Measurements from ENCODE around the gene SKIC2. TPM values are rescaled to one million over a fixed set of nuclear protein-coding genes. Genes with fewer than 3 reads are reported as not detected.
A peak's percentile ranks its signal among the peaks of the same experiment; 100 is the strongest.
"Not testable (repeated sequence)": the region's sequence is repeated elsewhere in the genome, so short reads cannot be mapped to it uniquely, and the experiment has no call there.

Gene SKIC2
- total and polyA plus RNA-seq, 2 donors: 25.4 to 110 TPM

DNA sequence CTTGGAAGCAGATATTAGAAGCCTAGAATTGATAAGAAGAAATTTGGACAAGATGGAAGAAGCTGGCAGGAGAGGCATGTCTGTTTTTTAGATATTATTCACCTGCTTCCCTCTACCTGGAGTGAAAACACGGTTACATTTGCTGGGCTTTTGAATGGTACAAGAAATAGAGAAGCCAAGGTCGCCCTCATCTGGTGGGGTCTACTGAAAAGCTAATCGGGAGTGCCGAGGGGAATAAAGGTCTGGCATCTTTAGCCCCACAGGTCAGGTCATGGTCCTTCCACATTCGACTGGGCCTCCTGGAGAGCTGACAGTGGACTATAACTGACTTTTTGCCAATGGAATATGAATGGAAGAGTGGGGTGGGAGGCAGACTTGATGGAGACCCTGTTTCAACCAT, 36.0 kb upstream of the SKIC2 start:
- DNase-seq (ENCODE audit: low read depth in 6 of 9, low spot score in 9 of 9): peak in 3 of 9 donors; percentile 18 to 45 (median 24)
- no peaks in the 10 kb centered on the region for H3K36me3 ChIP-seq (ENCODE audit: control insufficient read depth in 2 of 2, insufficient read depth in 2 of 2, low read length in 1 of 2)
- H3K9me3 ChIP-seq (ENCODE audit: control insufficient read depth in 2 of 2, insufficient read depth in 1 of 2, low read length in 1 of 2): no peaks in the 10 kb centered on the region
- no peak overlapping the region for H3K4me3 ChIP-seq (ENCODE audit: low read length in 2 of 2)
- 25% methylated on average over 5 of the region's 5 CpGs for WGBS
- H3K4me1 ChIP-seq (ENCODE audit: control insufficient read depth in 2 of 2, insufficient read depth in 2 of 2, low read length in 2 of 2): no peaks in the 10 kb centered on the region
- peaks cover 2 to 5% of the 10 kb centered on the region in 2 donors for H3K27me3 ChIP-seq (ENCODE audit: control insufficient read depth in 2 of 2, insufficient read depth in 1 of 2, low read length in 1 of 2)
- no peak overlapping the region for H3K27ac ChIP-seq (ENCODE audit: low read depth in 1 of 2, low read length in 1 of 2)

DNA sequence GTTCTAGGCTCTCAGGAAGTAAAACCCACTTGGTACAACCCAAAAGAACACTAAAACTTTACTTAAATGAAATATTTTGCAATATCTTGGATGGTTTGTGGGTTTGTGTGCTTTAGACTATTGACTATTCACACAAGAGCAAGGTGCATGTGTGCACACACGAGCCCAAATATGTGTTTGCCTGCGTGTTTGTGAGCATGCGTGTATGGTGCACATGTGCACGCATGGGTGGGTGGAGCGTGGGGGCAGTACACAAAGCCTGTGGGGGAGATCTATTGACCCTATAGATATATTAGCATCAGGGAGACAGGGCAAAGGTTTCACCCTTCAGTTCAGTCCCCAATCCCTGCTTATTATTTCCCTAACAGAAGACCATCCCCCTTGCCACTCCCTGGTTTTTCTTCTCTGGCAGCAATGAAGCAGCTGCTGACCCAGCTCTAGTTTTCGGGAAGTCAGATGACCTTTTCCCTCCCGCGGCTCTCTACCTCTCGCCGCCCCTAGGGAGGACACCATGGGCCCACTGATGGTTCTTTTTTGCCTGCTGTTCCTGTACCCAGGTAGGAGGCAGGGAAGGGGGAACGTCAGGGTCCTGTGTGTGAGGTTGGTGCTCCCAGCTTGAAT, 31.6 kb upstream of the SKIC2 start, which contains the start of gene C2:
Gene C2, plus strand, starts transcription at position 476 of the 621 bp plus-strand sequence. Its CDS starts 36 bp downstream, at position 512.
- no peak for DNase-seq (ENCODE audit: low read depth in 6 of 9, low spot score in 9 of 9)
- Histone ChIP-seq H3K36me3 (ENCODE audit: control insufficient read depth in 2 of 2, insufficient read depth in 2 of 2, low read length in 1 of 2) (no peaks in the 10 kb centered on the region), H3K4me1 (ENCODE audit: control insufficient read depth in 2 of 2, insufficient read depth in 2 of 2, low read length in 2 of 2) (no peaks in the 10 kb centered on the region), H3K27me3 (ENCODE audit: control insufficient read depth in 2 of 2, insufficient read depth in 1 of 2, low read length in 1 of 2) (peaks cover 2 to 7% of the 10 kb centered on the region in 2 donors), H3K9me3 (ENCODE audit: control insufficient read depth in 2 of 2, insufficient read depth in 1 of 2, low read length in 1 of 2) (no peaks in the 10 kb centered on the region), H3K4me3 (ENCODE audit: low read length in 2 of 2) (no peak within 1 kb of the TSS), H3K27ac (ENCODE audit: low read depth in 1 of 2, low read length in 1 of 2) (no peak within 1 kb of the TSS)
- WGBS: 85% methylated on average over 11 of the region's 11 CpGs

DNA sequence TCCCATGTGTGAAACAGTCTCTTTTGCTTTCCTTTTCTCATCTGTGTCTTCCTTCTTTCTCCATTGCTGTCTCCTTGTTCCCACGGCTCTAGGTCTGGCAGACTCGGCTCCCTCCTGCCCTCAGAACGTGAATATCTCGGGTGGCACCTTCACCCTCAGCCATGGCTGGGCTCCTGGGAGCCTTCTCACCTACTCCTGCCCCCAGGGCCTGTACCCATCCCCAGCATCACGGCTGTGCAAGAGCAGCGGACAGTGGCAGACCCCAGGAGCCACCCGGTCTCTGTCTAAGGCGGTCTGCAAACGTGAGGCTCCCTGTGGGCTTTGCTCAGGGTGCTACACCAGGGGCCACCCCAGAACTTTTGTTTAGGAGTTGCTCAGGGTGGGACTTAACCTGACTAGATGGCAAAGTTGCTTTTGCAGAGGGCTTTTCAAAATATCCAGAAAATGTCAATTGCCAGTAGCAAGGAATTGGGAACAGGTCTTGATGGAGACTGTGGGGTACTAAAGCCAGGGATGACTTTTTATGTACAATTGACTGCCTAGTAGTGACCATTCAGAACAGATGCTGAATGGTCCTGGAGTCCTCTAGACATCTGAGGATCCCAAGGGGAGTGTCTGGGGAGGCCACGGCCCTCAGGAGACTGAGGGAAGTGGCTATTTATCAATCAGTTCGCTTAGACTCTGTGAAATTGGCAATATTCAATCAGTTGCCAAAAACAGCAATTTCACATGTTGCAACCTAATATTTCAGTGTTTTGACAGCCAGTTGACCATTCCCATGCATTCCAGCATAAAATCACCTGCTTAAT, 30.9 kb upstream of the SKIC2 start:
- Histone ChIP-seq H3K36me3 (ENCODE audit: control insufficient read depth in 2 of 2, insufficient read depth in 2 of 2, low read length in 1 of 2) (no peaks in the 10 kb centered on the region), H3K4me3 (ENCODE audit: low read length in 2 of 2) (no peak overlapping the region), H3K4me1 (ENCODE audit: control insufficient read depth in 2 of 2, insufficient read depth in 2 of 2, low read length in 2 of 2) (no peaks in the 10 kb centered on the region), H3K27ac (ENCODE audit: low read depth in 1 of 2, low read length in 1 of 2) (no peak overlapping the region), H3K9me3 (ENCODE audit: control insufficient read depth in 2 of 2, insufficient read depth in 1 of 2, low read length in 1 of 2) (no peaks in the 10 kb centered on the region), H3K27me3 (ENCODE audit: control insufficient read depth in 2 of 2, insufficient read depth in 1 of 2, low read length in 1 of 2) (peaks cover 2 to 7% of the 10 kb centered on the region in 2 donors)
- DNase-seq (ENCODE audit: low read depth in 6 of 9, low spot score in 9 of 9): no peak
- WGBS: 94% methylated on average over 11 of the region's 11 CpGs

DNA sequence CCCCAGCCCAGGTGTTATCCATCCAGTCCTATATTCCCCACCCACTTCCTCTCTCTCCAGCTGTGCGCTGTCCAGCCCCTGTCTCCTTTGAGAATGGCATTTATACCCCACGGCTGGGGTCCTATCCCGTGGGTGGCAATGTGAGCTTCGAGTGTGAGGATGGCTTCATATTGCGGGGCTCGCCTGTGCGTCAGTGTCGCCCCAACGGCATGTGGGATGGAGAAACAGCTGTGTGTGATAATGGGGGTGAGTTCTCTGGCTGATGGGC, 30.4 kb upstream of the SKIC2 start:
- DNase-seq (ENCODE audit: low read depth in 6 of 9, low spot score in 9 of 9): no peak
- Histone ChIP-seq H3K4me1 (ENCODE audit: control insufficient read depth in 2 of 2, insufficient read depth in 2 of 2, low read length in 2 of 2) (no peaks in the 10 kb centered on the region), H3K27ac (ENCODE audit: low read depth in 1 of 2, low read length in 1 of 2) (no peak overlapping the region), H3K27me3 (ENCODE audit: control insufficient read depth in 2 of 2, insufficient read depth in 1 of 2, low read length in 1 of 2) (peaks cover 2 to 7% of the 10 kb centered on the region in 2 donors), H3K4me3 (ENCODE audit: low read length in 2 of 2) (no peak overlapping the region), H3K36me3 (ENCODE audit: control insufficient read depth in 2 of 2, insufficient read depth in 2 of 2, low read length in 1 of 2) (no peaks in the 10 kb centered on the region), H3K9me3 (ENCODE audit: control insufficient read depth in 2 of 2, insufficient read depth in 1 of 2, low read length in 1 of 2) (no peaks in the 10 kb centered on the region)
- WGBS: 92% methylated on average over 9 of the region's 9 CpGs

DNA sequence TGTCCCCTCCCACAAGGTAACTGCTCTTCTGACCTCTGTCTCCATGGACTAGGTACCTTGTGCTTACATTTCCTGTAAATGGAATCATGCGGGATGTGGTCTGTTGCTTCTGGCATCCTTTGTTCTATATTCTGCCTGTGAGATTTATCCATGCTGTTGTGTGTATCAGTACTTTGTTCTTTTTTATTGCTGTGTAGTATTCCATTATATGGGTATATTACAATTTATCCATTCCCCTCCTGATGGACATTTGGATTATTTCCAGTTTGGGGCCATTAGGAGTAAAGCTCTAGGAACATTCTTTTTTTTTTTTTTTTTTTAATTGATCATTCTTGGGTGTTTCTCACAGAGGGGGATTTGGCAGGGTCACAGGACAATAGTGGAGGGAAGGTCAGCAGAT, 28.0 kb upstream of the SKIC2 start:
- Histone ChIP-seq H3K4me3 (ENCODE audit: low read length in 2 of 2) (no peak overlapping the region), H3K27me3 (ENCODE audit: control insufficient read depth in 2 of 2, insufficient read depth in 1 of 2, low read length in 1 of 2) (peaks cover 2 to 7% of the 10 kb centered on the region in 2 donors), H3K9me3 (ENCODE audit: control insufficient read depth in 2 of 2, insufficient read depth in 1 of 2, low read length in 1 of 2) (no peaks in the 10 kb centered on the region), H3K4me1 (ENCODE audit: control insufficient read depth in 2 of 2, insufficient read depth in 2 of 2, low read length in 2 of 2) (no peaks in the 10 kb centered on the region), H3K36me3 (ENCODE audit: control insufficient read depth in 2 of 2, insufficient read depth in 2 of 2, low read length in 1 of 2) (no peaks in the 10 kb centered on the region), H3K27ac (ENCODE audit: low read depth in 1 of 2, low read length in 1 of 2) (no peak overlapping the region)
- no peak for DNase-seq (ENCODE audit: low read depth in 6 of 9, low spot score in 9 of 9)
- 90% methylated on average over 1 of the region's 1 CpG for WGBS

DNA sequence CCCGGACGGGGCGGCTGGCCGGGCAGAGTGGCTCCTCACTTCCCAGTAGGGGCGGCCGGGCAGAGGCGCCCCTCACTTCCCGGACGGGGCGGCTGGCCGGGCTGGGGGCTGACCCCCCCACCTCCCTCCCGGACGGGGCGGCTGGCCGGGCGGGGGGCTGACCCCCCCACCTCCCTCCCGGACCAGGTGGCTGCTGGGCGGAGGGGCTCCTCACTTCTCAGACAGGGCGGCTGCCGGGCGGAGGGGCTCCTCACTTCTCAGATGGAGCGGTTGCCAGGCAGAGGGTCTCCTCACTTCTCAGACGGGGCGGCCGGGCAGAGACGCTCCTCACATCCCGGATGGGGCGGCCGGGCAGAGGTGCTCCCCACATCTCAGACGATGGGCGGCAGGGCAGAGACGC, 26.8 kb upstream of the SKIC2 start:
- H3K4me1 ChIP-seq (ENCODE audit: control insufficient read depth in 2 of 2, insufficient read depth in 2 of 2, low read length in 2 of 2); H3K9me3 ChIP-seq (ENCODE audit: control insufficient read depth in 2 of 2, insufficient read depth in 1 of 2, low read length in 1 of 2); DNase-seq (ENCODE audit: low read depth in 6 of 9, low spot score in 9 of 9); H3K4me3 ChIP-seq (ENCODE audit: low read length in 2 of 2); H3K27ac ChIP-seq (ENCODE audit: low read depth in 1 of 2, low read length in 1 of 2); H3K27me3 ChIP-seq (ENCODE audit: control insufficient read depth in 2 of 2, insufficient read depth in 1 of 2, low read length in 1 of 2); H3K36me3 ChIP-seq (ENCODE audit: control insufficient read depth in 2 of 2, insufficient read depth in 2 of 2, low read length in 1 of 2): not testable (repeated sequence)
- WGBS: over 99% methylated on average over 25 of the region's 32 CpGs

DNA sequence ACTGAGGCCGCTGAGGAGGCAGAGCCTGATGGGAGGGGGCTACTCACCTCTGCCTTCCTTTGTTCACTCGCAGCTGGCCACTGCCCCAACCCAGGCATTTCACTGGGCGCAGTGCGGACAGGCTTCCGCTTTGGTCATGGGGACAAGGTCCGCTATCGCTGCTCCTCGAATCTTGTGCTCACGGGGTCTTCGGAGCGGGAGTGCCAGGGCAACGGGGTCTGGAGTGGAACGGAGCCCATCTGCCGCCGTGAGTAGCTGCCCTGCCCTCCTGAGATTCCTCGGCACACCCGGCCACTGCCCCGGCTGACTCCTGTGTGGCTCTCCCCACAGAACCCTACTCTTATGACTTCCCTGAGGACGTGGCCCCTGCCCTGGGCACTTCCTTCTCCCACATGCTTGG, 25.4 kb upstream of the SKIC2 start:
- H3K4me1 ChIP-seq (ENCODE audit: control insufficient read depth in 2 of 2, insufficient read depth in 2 of 2, low read length in 2 of 2): no peaks in the 10 kb centered on the region
- H3K36me3 ChIP-seq (ENCODE audit: control insufficient read depth in 2 of 2, insufficient read depth in 2 of 2, low read length in 1 of 2): no peaks in the 10 kb centered on the region
- H3K9me3 ChIP-seq (ENCODE audit: control insufficient read depth in 2 of 2, insufficient read depth in 1 of 2, low read length in 1 of 2): no peaks in the 10 kb centered on the region
- no peak for DNase-seq (ENCODE audit: low read depth in 6 of 9, low spot score in 9 of 9)
- no peaks in the 10 kb centered on the region for H3K27me3 ChIP-seq (ENCODE audit: control insufficient read depth in 2 of 2, insufficient read depth in 1 of 2, low read length in 1 of 2)
- no peak overlapping the region for H3K4me3 ChIP-seq (ENCODE audit: low read length in 2 of 2)
- no peak overlapping the region for H3K27ac ChIP-seq (ENCODE audit: low read depth in 1 of 2, low read length in 1 of 2)
- 94% methylated on average over 19 of the region's 19 CpGs for WGBS

DNA sequence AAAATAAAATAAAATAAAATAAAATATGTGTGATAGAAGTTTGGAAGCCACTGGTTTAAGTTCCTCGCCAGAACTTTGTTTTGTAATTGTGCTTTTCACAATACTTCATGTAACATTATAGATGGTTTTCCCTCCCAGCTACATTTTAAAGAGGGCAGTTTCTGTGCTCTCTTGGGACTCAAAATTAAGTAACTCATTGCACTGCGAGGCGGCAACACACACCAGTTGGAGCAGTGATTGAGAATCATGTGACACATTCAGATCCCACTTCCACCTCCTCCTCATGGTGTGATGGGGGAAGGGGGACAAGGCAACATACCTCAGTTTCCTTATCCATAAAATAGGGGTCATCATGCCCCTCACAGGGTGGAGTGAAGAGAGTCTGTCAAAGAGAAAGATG, 24.0 kb upstream of the SKIC2 start:
- H3K4me1 ChIP-seq (ENCODE audit: control insufficient read depth in 2 of 2, insufficient read depth in 2 of 2, low read length in 2 of 2): no peaks in the 10 kb centered on the region
- no peaks in the 10 kb centered on the region for H3K9me3 ChIP-seq (ENCODE audit: control insufficient read depth in 2 of 2, insufficient read depth in 1 of 2, low read length in 1 of 2)
- H3K4me3 ChIP-seq (ENCODE audit: low read length in 2 of 2): no peak overlapping the region
- WGBS: 90% methylated on average over 3 of the region's 3 CpGs
- no peak overlapping the region for H3K27ac ChIP-seq (ENCODE audit: low read depth in 1 of 2, low read length in 1 of 2)
- H3K27me3 ChIP-seq (ENCODE audit: control insufficient read depth in 2 of 2, insufficient read depth in 1 of 2, low read length in 1 of 2): no peaks in the 10 kb centered on the region
- H3K36me3 ChIP-seq (ENCODE audit: control insufficient read depth in 2 of 2, insufficient read depth in 2 of 2, low read length in 1 of 2): no peaks in the 10 kb centered on the region
- DNase-seq (ENCODE audit: low read depth in 6 of 9, low spot score in 9 of 9): no peak

DNA sequence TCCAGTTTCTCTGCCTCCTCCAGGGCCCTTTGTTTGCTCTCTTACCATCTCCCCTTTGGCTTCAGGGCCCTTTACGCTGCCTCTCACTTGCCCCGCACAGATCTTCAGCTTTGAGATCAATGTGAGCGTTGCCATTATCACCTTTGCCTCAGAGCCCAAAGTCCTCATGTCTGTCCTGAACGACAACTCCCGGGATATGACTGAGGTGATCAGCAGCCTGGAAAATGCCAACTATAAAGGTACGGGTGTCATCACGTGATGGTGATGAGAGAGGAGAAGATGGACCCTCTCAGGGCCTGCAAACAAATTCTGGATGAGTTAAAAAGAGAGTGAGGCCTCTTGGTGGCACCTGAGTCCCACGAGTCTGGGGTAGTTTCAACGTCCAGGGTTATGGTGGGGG, 23.2 kb upstream of the SKIC2 start:
- Histone ChIP-seq H3K4me3 (ENCODE audit: low read length in 2 of 2) (no peak overlapping the region), H3K9me3 (ENCODE audit: control insufficient read depth in 2 of 2, insufficient read depth in 1 of 2, low read length in 1 of 2) (no peaks in the 10 kb centered on the region), H3K36me3 (ENCODE audit: control insufficient read depth in 2 of 2, insufficient read depth in 2 of 2, low read length in 1 of 2) (no peaks in the 10 kb centered on the region), H3K27me3 (ENCODE audit: control insufficient read depth in 2 of 2, insufficient read depth in 1 of 2, low read length in 1 of 2) (no peaks in the 10 kb centered on the region), H3K27ac (ENCODE audit: low read depth in 1 of 2, low read length in 1 of 2) (no peak overlapping the region), H3K4me1 (ENCODE audit: control insufficient read depth in 2 of 2, insufficient read depth in 2 of 2, low read length in 2 of 2) (peaks cover 0 to 2% of the 10 kb centered on the region in 2 donors)
- DNase-seq (ENCODE audit: low read depth in 6 of 9, low spot score in 9 of 9): no peak
- WGBS: 93% methylated on average over 9 of the region's 9 CpGs
